H54 (cell line): ENCODE data around the gene IMMP2L.
"Not testable (repeated sequence)": the region's sequence is repeated elsewhere in the genome, so short reads cannot be mapped to it uniquely, and the experiment has no call there.

Experiments
- DNase-seq: peaks from one replicate; pipeline ENCODE4 v3.0.0; 2011; ENCODE audit warnings: low spot score, mixed read lengths; ENCODE audit not compliant: insufficient read length
- FAIRE-seq: peaks from 3 replicates; lab custom pipeline; 2011; peaks lifted over from hg19 to GRCh38; lab: Jason Lieb, UNC
- POLR2A ChIP-seq: IDR thresholded peaks from 2 replicates; pipeline ENCODE4 v1.6.1; 2011; ENCODE audit warnings: low read depth, mild to moderate bottlenecking, low read length

The IMMP2L gene

GRCh38 chr7:111475419-111475748 lies 86.9 kb downstream of the IMMP2L start:
- DNase-seq: no peak
- no peak for TF ChIP-seq POLR2A
- FAIRE-seq: no peak

GRCh38 chr7:111474723-111475418 lies 87.4 kb downstream of the IMMP2L start:
- TF ChIP-seq POLR2A: no peak
- DNase-seq: no peak
- FAIRE-seq: no peak

DNA sequence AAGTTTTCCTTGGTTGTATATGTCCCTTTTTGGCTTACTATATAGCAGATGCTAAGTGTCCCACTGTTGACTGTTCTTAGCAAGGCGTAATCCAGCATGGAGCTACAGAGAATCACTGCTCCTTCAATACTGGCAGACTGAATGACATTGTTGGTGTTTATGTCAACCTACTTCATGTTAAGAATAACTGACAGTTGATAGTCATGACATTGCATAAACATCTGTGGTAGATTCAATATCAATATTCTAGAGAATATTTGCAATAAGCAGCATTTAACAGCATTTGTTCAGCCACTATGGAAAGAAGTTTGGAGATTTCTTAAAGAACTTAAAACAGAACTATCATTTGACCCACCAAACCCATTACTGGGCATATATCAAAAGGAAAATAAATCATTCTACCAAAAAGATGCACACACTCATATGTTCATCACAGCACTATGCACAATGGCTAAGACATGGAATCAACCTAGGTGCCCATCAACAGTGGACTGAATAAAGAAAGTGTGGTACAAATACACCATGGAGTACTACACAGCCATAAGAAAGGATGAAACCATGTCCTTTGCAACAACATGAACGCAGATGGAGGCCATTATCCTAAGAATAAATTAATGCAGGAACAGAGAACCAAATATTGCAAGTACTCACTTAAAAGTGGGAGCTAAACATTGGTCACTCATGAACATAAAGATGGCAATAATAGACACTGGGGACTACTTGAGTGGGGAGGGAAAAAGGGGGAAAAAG lies 88.7 kb downstream of the IMMP2L start:
- no peak for DNase-seq
- no peak for FAIRE-seq
- TF ChIP-seq POLR2A: no peak

DNA sequence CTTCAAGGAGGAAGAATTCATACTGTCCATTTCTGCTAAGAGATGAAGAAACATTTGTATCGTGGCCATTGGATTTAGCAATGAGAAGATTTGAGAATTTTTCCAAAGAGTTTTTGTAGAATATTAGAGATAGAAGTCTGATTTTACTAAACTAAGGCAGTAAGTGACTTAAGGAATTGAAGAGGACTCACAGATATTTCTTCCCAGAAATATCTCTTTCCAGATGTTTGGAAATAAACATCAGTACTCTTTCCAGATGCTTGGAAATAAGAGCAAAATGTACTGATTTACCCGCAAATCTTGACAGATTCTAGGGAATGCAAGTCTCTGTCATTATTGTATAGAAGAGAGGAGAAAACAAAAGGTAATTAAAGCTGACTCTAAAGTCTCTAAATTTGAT lies 91.3 kb downstream of the IMMP2L start:
- no peak for FAIRE-seq
- no peak for TF ChIP-seq POLR2A
- DNase-seq: no peak

DNA sequence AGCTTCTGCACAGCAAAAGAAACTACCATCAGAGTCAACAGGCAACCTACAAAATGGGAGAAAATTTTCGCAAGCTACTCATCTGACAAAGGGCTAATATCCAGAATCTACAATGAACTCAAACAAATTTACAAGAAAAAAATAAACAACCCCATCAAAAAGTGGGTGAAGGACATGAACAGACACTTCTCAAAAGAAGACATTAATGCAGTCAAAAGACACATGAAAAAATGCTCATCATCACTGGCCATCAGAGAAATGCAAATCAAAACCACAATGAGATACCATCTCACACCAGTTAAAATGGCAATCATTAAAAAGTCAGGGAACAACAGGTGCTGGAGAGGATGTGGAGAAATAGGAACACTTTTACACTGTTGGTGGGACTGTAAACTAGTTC lies 92.4 kb downstream of the IMMP2L start:
- not testable (repeated sequence) for DNase-seq, FAIRE-seq

DNA sequence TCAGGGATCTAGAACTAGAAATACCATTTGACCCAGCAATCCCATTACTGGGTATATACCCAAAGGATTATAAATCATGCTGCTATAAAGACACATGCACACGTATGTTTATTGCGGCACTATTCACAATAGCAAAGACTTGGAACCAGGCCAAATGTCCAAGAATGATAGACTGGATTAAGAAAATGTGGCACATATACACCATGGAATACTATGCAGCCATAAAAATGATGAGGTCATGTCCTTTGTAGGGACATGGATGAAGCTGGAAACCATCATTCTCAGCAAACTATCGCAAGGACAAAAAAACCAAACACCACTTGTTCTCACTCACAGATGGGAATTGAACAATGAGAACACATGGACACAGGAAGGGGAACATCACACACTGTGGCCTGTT lies 96.5 kb downstream of the IMMP2L start:
- DNase-seq, FAIRE-seq: not testable (repeated sequence)

DNA sequence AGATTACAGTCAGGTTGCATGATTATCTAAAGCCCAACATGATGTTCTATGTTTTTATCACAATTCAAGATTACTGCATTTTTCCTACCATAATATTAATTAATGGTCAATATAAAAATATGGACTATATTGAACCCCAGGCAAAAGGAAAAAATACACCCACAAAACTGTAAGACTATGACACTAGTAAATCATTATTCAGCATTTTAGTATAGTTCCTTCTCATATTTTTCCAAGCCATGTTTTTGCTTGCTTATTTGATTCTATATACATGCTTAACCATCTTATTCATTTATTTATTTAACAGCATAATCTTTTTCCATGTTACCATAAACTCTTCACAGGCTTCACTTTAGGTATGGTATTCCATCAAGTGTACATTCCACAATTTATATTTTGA lies 101.6 kb downstream of the IMMP2L start:
- DNase-seq (no peak), FAIRE-seq (no peak)
- TF ChIP-seq POLR2A: no peak

DNA sequence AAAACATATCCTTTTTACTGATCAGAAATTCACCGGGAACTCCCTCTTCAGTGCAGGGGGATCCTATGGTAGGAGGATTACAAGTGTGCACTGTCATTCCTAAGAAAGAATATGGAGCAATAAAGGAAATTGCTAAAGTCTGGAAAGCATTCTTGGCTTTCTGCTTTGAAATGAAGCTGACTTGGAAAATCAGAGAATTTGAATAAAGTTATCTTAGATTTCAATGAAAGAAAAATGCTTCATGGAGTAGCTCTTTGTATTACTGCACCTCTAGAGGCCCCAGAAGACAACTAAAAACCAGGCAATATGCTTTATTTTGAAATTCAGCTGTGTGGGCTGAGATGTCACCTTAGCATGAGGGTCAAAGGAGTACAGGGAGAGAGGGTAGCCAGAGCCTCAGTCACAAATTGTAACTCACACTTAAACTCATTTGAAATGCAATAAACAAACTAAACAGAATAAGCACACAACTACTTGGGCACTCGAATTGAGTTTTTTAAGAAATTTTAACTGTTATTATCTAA lies 102.5 kb downstream of the IMMP2L start:
- FAIRE-seq (no peak), DNase-seq (no peak)
- TF ChIP-seq POLR2A: no peak

DNA sequence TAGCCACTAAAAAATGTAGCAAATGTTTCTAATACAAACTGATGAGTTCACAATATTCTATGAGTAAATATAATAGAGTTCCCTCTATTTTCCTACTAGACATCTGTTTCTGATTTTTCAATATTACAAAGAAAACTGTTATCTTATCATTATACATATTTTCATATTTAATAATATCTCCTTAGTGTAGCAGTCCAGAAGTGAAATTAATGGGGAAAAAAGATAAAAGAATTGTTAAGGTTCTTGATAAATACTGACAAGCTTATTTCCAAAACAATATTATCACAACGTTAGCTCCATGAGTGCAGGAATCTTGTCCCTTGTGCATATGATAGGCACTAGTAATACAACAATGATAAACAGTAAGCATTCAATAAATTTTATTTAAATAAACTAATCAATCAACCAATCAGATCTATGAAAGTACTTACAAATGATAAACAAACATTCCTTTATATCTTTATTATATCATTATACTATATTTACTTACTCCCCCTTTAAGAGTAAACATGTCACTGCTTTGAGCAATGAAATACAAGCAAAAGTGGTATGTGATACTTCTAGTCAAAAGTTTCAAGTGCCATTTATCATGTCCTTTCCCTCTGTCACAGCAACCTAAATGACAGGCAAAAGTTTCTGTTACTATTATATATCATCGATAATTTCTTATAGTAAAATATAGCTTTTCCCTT lies 103.1 kb downstream of the IMMP2L start:
- no peak for TF ChIP-seq POLR2A
- no peak for FAIRE-seq
- DNase-seq: no peak

DNA sequence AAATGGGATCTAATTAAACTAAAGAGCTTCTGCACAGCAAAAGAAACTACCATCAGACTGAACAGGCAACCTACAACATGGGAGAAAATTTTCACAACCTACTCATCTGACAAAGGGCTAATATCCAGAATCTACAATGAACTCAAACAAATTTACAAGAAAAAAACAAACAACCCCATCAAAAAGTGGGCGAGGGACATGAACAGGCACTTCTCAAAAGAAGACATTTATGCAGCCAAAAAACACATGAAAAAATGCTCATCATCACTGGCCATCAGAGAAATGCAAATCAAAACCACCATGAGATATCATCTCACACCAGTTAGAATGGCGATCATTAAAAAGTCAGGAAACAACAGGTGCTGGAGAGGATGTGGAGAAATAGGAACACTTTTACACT lies 111.6 kb downstream of the IMMP2L start:
- DNase-seq, FAIRE-seq: not testable (repeated sequence)

DNA sequence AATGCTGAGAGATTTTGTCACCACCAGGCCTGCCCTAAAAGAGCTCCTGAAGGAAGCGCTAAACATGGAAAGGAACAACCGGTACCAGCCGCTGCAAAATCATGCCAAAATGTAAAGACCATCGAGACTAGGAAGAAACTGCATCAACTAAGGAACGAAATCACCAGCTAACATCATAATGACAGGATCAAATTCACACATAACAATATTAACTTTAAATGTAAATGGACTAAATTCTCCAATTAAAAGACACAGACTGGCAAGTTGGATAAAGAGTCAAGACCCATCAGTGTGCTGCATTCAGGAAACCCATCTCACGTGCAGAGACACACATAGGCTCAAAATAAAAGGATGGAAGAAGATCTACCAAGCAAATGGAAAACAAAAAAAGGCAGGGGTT lies 114.8 kb downstream of the IMMP2L start:
- FAIRE-seq, DNase-seq: not testable (repeated sequence)

DNA sequence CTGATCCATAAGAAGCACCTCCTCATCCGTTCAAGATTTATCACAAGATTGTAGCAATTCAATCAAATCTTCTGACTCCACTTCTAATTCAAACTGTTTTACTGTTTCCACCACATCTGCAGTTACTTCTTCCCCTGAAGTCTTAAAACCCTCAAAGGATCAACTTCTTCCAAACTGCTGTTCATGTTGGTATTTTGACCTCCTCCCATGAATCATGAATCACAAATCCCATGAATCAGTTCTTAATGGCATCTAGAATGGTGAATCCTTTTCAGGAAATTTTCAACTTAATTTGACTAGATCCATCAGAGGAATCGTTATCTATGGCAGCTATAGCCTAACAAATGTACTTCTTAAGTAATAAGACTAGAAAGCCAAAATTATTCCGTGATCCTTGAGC lies 122.3 kb downstream of the IMMP2L start:
- peak; percentile 38 for FAIRE-seq
- TF ChIP-seq POLR2A: no peak
- DNase-seq: no peak

GRCh38 chr7:111438369-111439289 lies 123.7 kb downstream of the IMMP2L start:
- peak; percentile 15 for DNase-seq
- peak; percentile 95 for FAIRE-seq
- TF ChIP-seq POLR2A: no peak
